Cardiac septum (tissue), 1 donor: ENCODE results near the gene SIRT5. TPM values are rescaled to one million over a fixed set of nuclear protein-coding genes. Genes with fewer than 3 reads are reported as not detected.

Source experiments
- DNase-seq: peaks from one replicate; pipeline ENCODE4 v3.0.0-alpha.2; 2020; ENCODE audit warnings: low spot score
- intact Hi-C: fragments of 100-400 bp; cut with DNase I; formaldehyde crosslinking; loops from one replicate; pipeline ENCODE4 v1.14.0; 2022
- total RNA-seq: library from RNA; stranded (reverse); fragmentation: NEBNext Ultra II Directional; extraction: Animal tissue kit (Norgen Biotek cat#: 25700); gene quantifications from one replicate; pipeline ENCODE4 v1.2.1, GENCODE V29; 2021
- donor health status: DM: no; HTN: no; CAD: no.

The SIRT5 gene
- total RNA-seq, 1 donor from 2014 or later: 36.4 TPM

- intact Hi-C loops: no loop called here
- no peak for DNase-seq
Observed at GRCh38 chr6:13662651-13663334, 88.4 kb downstream of the SIRT5 start.

- intact Hi-C loops: no loop called here
- DNase-seq: no peak
Observed at GRCh38 chr6:13663986-13664385, 89.6 kb downstream of the SIRT5 start.

Other genes with a start within 250 kb of the SIRT5 start
- gene TBC1D7, start 246.1 kb upstream of the SIRT5 start, total RNA-seq: 30.5 TPM
- gene GFOD1, start 87.0 kb upstream of the SIRT5 start, total RNA-seq: 54.0 TPM
- 50.5 TPM for gene NOL7, start 40.7 kb downstream of the SIRT5 start, total RNA-seq
- 40.2 TPM for gene RANBP9, start 137.2 kb downstream of the SIRT5 start, total RNA-seq
- 31.8 TPM for gene MCUR1, start 240.0 kb downstream of the SIRT5 start, total RNA-seq